Measurements from ENCODE around the gene ZNF556. TPM values are rescaled to one million over a fixed set of nuclear protein-coding genes. Genes with fewer than 3 reads are reported as not detected.

The ZNF556 gene
- 0.05 to 0.40 TPM (median 0.06 TPM) in 3 of 5 replicates, not detected in the others for total RNA-seq (2022; extraction: Qiagen RNA extraction; ENCODE audit: low read depth)

GRCh38 chr19:2867025-2867991 is at the start of gene ZNF556:
Gene ZNF556, plus strand, starts transcription at chr19:2867335. Its CDS starts 87 bp downstream, at chr19:2867422.

GRCh38 chr19:2819540-2820111 is 47.5 kb upstream of the ZNF556 start, which contains the start of gene ZNF554:
Gene ZNF554, plus strand, starts transcription at chr19:2819868. Its CDS starts 204 bp downstream, at chr19:2820072.

GRCh38 chr19:2840794-2841791 is 26.0 kb upstream of the ZNF556 start, which contains the start of gene ZNF555:
Gene ZNF555, plus strand, starts transcription at chr19:2841475. Its CDS starts 98 bp downstream, at chr19:2841573.

GRCh38 chr19:2900296-2901252 is 33.4 kb downstream of the ZNF556 start, which contains the start of gene ZNF57:
Gene ZNF57, plus strand, starts transcription at chr19:2900928. Its CDS starts 118 bp downstream, at chr19:2901046.

Other genes with a start within 250 kb of the ZNF556 start
- gene GNG7, start 164.6 kb upstream of the ZNF556 start, total RNA-seq (2022; extraction: Qiagen RNA extraction; ENCODE audit: low read depth): 0.05 to 0.08 TPM (median 0.06 TPM) in 4 of 5 replicates, not detected in the other
- gene DIRAS1, start 146.0 kb upstream of the ZNF556 start, total RNA-seq (2022; extraction: Qiagen RNA extraction; ENCODE audit: low read depth): 3.3 to 4.2 TPM (median 3.7 TPM) in 5 replicates
- 23.2 to 31.3 TPM (median 29.2 TPM) in 5 replicates for gene SLC39A3, start 127.3 kb upstream of the ZNF556 start, total RNA-seq (2022; extraction: Qiagen RNA extraction; ENCODE audit: low read depth)
- 56.7 to 79.5 TPM (median 71.6 TPM) in 5 replicates for gene SGTA, start 84.1 kb upstream of the ZNF556 start, total RNA-seq (2022; extraction: Qiagen RNA extraction; ENCODE audit: low read depth)
- 77.2 to 103 TPM (median 95.6 TPM) in 5 replicates for gene THOP1, start 81.8 kb upstream of the ZNF556 start, total RNA-seq (2022; extraction: Qiagen RNA extraction; ENCODE audit: low read depth)
- gene ZNF554, start 47.5 kb upstream of the ZNF556 start, total RNA-seq (2022; extraction: Qiagen RNA extraction; ENCODE audit: low read depth): 0.71 to 1.1 TPM (median 0.80 TPM) in 5 replicates
- 1.2 to 2.8 TPM (median 2.3 TPM) in 5 replicates for gene ZNF555, start 25.9 kb upstream of the ZNF556 start, total RNA-seq (2022; extraction: Qiagen RNA extraction; ENCODE audit: low read depth)
- 2.1 to 2.9 TPM (median 2.8 TPM) in 5 replicates for gene ZNF57, start 33.6 kb downstream of the ZNF556 start, total RNA-seq (2022; extraction: Qiagen RNA extraction; ENCODE audit: low read depth)
- 1.6 to 2.4 TPM (median 2.0 TPM) in 5 replicates for gene ZNF77, start 77.6 kb downstream of the ZNF556 start, total RNA-seq (2022; extraction: Qiagen RNA extraction; ENCODE audit: low read depth)
- 3.5 to 8.1 TPM (median 5.5 TPM) in 5 replicates for gene TLE6, start 110.2 kb downstream of the ZNF556 start, total RNA-seq (2022; extraction: Qiagen RNA extraction; ENCODE audit: low read depth)
- 2.0 to 3.2 TPM (median 2.8 TPM) in 5 replicates for gene TLE2, start 161.9 kb downstream of the ZNF556 start, total RNA-seq (2022; extraction: Qiagen RNA extraction; ENCODE audit: low read depth)
- 171 to 242 TPM (median 239 TPM) in 5 replicates for gene TLE5, start 195.2 kb downstream of the ZNF556 start, total RNA-seq (2022; extraction: Qiagen RNA extraction; ENCODE audit: low read depth)
- gene GNA11, start 227.0 kb downstream of the ZNF556 start, total RNA-seq (2022; extraction: Qiagen RNA extraction; ENCODE audit: low read depth): 26.6 to 34.5 TPM (median 31.7 TPM) in 5 replicates

All from A549 treated with GW870086 at 1 μM for 4 hours (cell line).